PFSK-1 (cell line): ENCODE data around the gene ABCB9.

Source experiments
- FOXP2 ChIP-seq: optimal IDR thresholded peaks from 2 replicates; pipeline ENCODE3; 2011; ENCODE audit warnings: borderline replicate concordance, control low read depth, inconsistent platforms; ENCODE audit not compliant: insufficient read depth; ENCODE audit errors: extremely low read length, extremely low read depth
- POLR2AphosphoS5 ChIP-seq: IDR thresholded peaks from 2 replicates; pipeline ENCODE4 v1.6.1; 2012; ENCODE audit warnings: low read depth, mild to moderate bottlenecking, control low read depth, low read length, moderate library complexity
- SIN3A ChIP-seq: IDR thresholded peaks from 2 replicates; pipeline ENCODE4 v1.6.1; 2012; ENCODE audit warnings: mild to moderate bottlenecking, low read length, moderate library complexity, borderline replicate concordance; ENCODE audit not compliant: insufficient read depth
- TAF1 ChIP-seq: IDR thresholded peaks from 2 replicates; pipeline ENCODE4 v1.6.1; 2012; ENCODE audit warnings: low read length, control low read depth, borderline replicate concordance; ENCODE audit not compliant: insufficient read depth
- TF ChIP-seq, protein P1 (sequence below), 2 experiments: IDR thresholded peaks; 2 replicates each; pipeline versions ENCODE4 v1.6.1 to v1.8.0; 2011 to 2012; ENCODE audit warnings: low read depth in 2 of 2, low read length in 2 of 2, control low read depth in 1 of 2, inconsistent platforms in 1 of 2, mild to moderate bottlenecking in 1 of 2, moderate library complexity in 1 of 2; ENCODE audit not compliant: insufficient read depth in 1 of 2

The ABCB9 gene

DNA sequence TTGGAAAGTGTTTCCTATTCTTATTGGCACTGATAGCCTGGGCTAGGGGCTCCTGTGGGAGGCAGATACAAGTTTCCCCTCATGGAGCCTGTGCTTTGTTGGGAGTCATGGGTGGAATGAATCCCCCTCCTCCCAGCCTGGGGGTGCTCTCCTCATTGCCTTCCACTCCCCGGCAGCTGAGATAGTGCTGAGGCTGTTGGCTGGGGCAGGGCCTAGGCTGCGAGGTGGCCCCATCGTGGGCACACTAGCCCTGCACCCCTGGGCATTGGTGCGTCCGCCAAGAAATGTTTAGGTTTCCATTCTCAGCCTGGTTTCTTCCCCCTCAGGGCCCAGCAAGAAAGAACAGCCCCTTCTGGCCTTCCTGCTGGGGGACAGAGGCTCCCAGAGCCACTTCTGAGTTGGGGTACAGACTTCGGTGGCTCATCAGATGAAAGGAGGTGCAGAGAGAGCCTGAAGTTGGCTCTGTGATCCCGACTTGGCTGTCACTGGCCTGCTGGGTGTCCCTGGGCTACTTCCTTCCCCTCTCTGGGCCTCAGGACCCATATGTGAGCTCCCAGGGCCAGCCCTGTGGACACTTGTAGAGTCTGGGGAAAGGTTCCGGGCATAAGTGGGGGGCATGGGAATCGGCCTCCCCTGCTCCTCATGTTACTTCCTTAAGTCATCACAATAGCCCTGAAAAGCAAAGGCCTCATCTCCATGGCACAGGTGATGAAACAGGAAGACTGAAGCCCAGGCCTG, 11.6 kb upstream of the ABCB9 start:
- TF ChIP-seq, protein P1, sequence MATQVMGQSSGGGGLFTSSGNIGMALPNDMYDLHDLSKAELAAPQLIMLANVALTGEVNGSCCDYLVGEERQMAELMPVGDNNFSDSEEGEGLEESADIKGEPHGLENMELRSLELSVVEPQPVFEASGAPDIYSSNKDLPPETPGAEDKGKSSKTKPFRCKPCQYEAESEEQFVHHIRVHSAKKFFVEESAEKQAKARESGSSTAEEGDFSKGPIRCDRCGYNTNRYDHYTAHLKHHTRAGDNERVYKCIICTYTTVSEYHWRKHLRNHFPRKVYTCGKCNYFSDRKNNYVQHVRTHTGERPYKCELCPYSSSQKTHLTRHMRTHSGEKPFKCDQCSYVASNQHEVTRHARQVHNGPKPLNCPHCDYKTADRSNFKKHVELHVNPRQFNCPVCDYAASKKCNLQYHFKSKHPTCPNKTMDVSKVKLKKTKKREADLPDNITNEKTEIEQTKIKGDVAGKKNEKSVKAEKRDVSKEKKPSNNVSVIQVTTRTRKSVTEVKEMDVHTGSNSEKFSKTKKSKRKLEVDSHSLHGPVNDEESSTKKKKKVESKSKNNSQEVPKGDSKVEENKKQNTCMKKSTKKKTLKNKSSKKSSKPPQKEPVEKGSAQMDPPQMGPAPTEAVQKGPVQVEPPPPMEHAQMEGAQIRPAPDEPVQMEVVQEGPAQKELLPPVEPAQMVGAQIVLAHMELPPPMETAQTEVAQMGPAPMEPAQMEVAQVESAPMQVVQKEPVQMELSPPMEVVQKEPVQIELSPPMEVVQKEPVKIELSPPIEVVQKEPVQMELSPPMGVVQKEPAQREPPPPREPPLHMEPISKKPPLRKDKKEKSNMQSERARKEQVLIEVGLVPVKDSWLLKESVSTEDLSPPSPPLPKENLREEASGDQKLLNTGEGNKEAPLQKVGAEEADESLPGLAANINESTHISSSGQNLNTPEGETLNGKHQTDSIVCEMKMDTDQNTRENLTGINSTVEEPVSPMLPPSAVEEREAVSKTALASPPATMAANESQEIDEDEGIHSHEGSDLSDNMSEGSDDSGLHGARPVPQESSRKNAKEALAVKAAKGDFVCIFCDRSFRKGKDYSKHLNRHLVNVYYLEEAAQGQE (IDR thresholded peaks at IDR 0.05; ENCODE audit: insufficient read depth in 1 of 2, low read depth in 2 of 2, low read length in 2 of 2): no peak
- TF ChIP-seq POLR2AphosphoS5 (no peak), SIN3A (no peak), TAF1 (no peak), FOXP2 (no peak)

- TF ChIP-seq, protein P1 (IDR thresholded peaks at IDR 0.05; ENCODE audit: insufficient read depth in 1 of 2, low read depth in 2 of 2, low read length in 2 of 2): no peak
- TF ChIP-seq SIN3A (no peak), POLR2AphosphoS5 (no peak), TAF1 (no peak), FOXP2 (no peak)
Observed at GRCh38 chr12:122977153-122977552, 10.9 kb upstream of the ABCB9 start.

GRCh38 chr12:122976648-122976975, 10.3 kb upstream of the ABCB9 start:
- TF ChIP-seq, protein P1 (IDR thresholded peaks at IDR 0.05; ENCODE audit: insufficient read depth in 1 of 2, low read depth in 2 of 2, low read length in 2 of 2): no peak
- TF ChIP-seq FOXP2: no peak
- TF ChIP-seq SIN3A: no peak
- no peak for TF ChIP-seq POLR2AphosphoS5
- no peak for TF ChIP-seq TAF1

- TF ChIP-seq FOXP2 (no peak), POLR2AphosphoS5 (no peak), SIN3A (no peak), TAF1 (no peak)
- TF ChIP-seq, protein P1 (IDR thresholded peaks at IDR 0.05; ENCODE audit: insufficient read depth in 1 of 2, low read depth in 2 of 2, low read length in 2 of 2): no peak
Observed at GRCh38 chr12:122975790-122976647, 9.8 kb upstream of the ABCB9 start.
